Femur (tissue), 1 donor: ENCODE results near the gene CEP97.

Source experiments
- DNase-seq: peaks from one replicate; pipeline ENCODE4 v3.0.0-alpha.2; 2017

CEP97 gene

GRCh38 chr3:101778385-101779046 is 54.1 kb downstream of the CEP97 start:
- no peak for DNase-seq

GRCh38 chr3:101779047-101779821 is 54.8 kb downstream of the CEP97 start, which contains the start of gene NXPE3:
Gene NXPE3 (plus strand): TSS chr3:101779211. CDS start chr3:101785597, 6,386 bp downstream.
- DNase-seq = peak; percentile 95

- no peak for DNase-seq
Measured at GRCh38 chr3:101779822-101780381, 55.5 kb downstream of the CEP97 start.

DNA sequence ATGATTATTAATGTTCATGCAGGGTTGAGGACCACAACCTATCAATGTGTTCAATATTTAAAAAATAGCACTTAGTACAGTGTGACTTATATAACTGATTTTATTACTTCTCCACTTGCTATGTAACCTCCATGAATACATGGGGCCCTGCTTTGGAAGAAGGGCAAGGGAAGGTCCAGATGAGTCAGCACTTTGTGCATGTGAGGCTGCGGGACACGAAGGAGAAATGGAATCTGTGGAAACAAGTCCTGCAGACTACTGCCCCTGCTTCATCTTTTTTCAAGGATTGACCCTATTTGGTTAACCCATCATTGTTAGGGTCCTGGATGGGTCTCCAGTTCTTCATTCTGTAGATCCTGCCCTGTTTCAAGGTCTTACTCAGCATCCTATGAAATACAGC is 56.2 kb downstream of the CEP97 start:
- no peak for DNase-seq

DNA sequence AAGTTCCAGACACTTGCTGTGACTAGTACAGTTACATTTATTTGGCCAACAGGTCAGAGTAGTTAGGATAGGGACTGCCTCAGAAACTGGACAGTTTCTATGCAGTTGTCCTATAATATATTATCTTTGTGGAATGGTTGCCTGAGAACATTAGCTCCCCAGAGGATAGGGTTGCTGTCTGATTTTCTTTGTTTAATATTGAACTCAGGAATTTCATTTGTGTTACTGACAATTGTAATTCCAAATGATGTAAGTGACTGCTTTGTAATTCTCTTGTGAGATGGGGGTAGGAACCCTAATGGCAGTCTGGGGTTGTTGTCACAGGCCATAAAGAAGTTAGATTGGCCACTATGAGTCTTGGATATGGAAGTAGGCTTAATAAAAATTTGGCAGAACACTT is 56.8 kb downstream of the CEP97 start:
- DNase-seq = no peak

DNA sequence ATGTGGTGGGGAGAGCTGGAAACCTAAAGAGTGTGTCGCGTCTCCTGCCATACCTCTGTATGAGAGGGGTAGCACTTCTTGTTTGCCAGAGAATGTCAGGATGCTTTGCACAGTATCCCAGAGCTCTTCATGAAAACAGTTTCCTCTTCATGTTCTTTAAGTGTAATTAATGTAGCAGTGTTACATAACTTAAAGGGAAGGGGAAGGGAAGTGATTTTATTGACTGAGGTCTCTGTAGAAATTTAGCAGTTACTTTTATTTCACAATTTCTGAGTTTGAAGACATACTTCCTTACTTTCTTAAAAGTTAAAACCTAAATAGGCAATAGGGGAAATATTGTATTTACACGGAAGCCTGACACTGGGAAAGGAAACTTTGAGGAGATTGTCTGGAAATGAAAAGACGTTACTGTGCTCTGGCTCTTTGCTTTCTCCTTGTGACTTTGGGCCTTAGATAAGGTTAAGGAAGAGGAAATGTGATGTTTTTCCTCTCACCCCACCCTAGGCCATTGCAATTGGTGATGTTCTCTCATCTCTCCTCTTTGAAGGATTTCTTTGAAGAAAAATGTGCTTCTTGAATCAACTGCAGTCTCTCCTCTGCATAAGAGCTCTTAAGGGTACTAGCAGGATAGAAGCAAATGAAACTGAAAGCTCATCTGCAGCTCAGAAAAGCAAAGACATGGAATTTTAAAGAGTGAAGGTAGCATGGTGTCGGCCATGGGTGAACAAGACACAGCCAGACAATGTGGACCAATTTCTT is 60.6 kb downstream of the CEP97 start:
- no peak for DNase-seq

- no peak for DNase-seq
Measured at GRCh38 chr3:101791778-101792177, 67.4 kb downstream of the CEP97 start.

- no peak for DNase-seq
Measured at GRCh38 chr3:101796077-101796680, 71.8 kb downstream of the CEP97 start.

GRCh38 chr3:101801174-101801573 is 76.8 kb downstream of the CEP97 start:
- no peak for DNase-seq

GRCh38 chr3:101802179-101802578 is 77.8 kb downstream of the CEP97 start:
- no peak for DNase-seq

- peak; percentile 39 for DNase-seq
Measured at GRCh38 chr3:101803173-101803782, 78.9 kb downstream of the CEP97 start.

DNA sequence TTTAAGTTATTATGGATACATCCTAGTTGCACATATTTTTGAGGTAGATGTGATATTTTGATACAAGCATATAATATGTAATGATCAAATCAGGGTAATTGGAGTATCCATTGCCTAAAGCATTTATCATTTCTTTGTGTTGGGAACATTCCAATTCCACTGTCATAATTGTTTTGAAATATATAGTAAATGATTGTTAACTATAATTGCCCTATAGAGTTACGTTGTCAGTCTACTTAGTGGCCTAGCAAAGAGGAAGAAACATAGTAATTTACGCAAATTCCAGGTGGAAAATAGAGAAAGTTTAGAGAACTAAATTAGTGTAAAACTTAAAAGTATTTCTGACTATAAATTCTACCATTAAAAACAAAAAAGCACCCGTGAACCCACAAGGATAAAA is 79.5 kb downstream of the CEP97 start:
- DNase-seq = no peak

- DNase-seq = no peak
Measured at GRCh38 chr3:101806491-101806890, 82.1 kb downstream of the CEP97 start.

DNA sequence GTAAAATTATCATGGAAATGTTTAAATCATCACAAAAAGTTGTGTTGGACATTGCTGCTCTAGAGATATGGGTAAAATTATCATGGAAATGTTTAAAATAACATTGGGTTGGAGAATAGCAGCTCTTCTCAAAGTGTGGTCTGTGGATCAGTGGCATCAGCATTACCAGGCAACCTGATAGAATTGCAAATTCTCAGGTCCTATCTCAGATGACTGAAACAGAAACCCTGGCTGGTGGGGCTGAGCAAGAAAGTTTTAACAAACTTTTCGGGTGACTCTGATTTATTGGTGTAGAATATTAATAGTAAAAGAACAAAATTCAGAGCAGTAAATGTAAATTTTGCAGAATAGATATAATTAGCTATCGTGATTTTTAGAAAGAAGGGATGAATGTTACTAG is 83.5 kb downstream of the CEP97 start:
- no peak for DNase-seq

GRCh38 chr3:101809178-101810021 is 85.0 kb downstream of the CEP97 start:
- no peak for DNase-seq

GRCh38 chr3:101810022-101810418 is 85.6 kb downstream of the CEP97 start:
- no peak for DNase-seq

- no peak for DNase-seq
Measured at GRCh38 chr3:101811875-101812274, 87.5 kb downstream of the CEP97 start.

GRCh38 chr3:101812895-101813294 is 88.5 kb downstream of the CEP97 start:
- DNase-seq = no peak

GRCh38 chr3:101813817-101814440 is 89.5 kb downstream of the CEP97 start:
- no peak for DNase-seq

- DNase-seq = no peak
Measured at GRCh38 chr3:101814835-101815234, 90.4 kb downstream of the CEP97 start.
